Left lung (tissue), 10 donors: ENCODE measurements around the gene ASCC1. TPM values are rescaled to one million over a fixed set of nuclear protein-coding genes. Genes with fewer than 3 reads are reported as not detected.

Experiments used
- ATAC-seq: fragments of 200-7000 bp; cut with Tn5 transposase; one replicate; pipeline ENCODE4 v1.9.1; 2020; ENCODE audit warnings: moderate library complexity
- DNase-seq, 4 donors: peaks; one replicate each; pipeline ENCODE4 v3.0.0-alpha.2; 2013 to 2020
- H3K27ac ChIP-seq, 2 donors: fragments of 200-600 bp; sonication (generic) in 1 of 2; one replicate each; pipeline versions ENCODE4 v1.5.0 to v1.8.0; 2020 to 2021
- H3K27me3 ChIP-seq, 2 donors: fragments of 200-600 bp; sonication (generic) in 1 of 2; one replicate each; pipeline versions ENCODE4 v1.5.0 to v1.8.0; 2020 to 2021
- H3K36me3 ChIP-seq, 2 donors: fragments of 200-600 bp; sonication (generic) in 1 of 2; one replicate each; pipeline versions ENCODE4 v1.5.0 to v1.8.0; 2020 to 2021
- H3K4me1 ChIP-seq, 2 donors: fragments of 200-600 bp; one replicate each; pipeline ENCODE4 v1.8.0; 2021
- H3K4me3 ChIP-seq, 2 donors: fragments of 200-600 bp; sonication (generic) in 1 of 2; one replicate each; pipeline versions ENCODE4 v1.5.0 to v1.8.0; 2020 to 2021; ENCODE audit warnings: mild to moderate bottlenecking in 1 of 2
- H3K9me3 ChIP-seq, 2 donors: fragments of 200-600 bp; sonication (generic) in 1 of 2; one replicate each; pipeline versions ENCODE4 v1.5.0 to v1.8.0; 2020 to 2021
- CTCF ChIP-seq, 2 donors: fragments of 200-600 bp; sonication (generic) in 1 of 2; IDR thresholded peaks; one replicate each; pipeline versions ENCODE4 v1.5.0 to v1.8.0; 2021; ENCODE audit warnings: antibody characterized with exemption in 2 of 2
- intact Hi-C, 2 donors: fragments of 100-400 bp; cut with DNase I; formaldehyde crosslinking; loops; one replicate each; pipeline versions ENCODE4 v1.11.2 to v1.14.2; 2022
- polyA plus RNA-seq, 6 donors: library from polyadenylated mRNA; unstranded; fragments of 120-200 nt; gene quantifications; one replicate each; pipeline ENCODE4 v1.2.1, GENCODE V29; 2013; ENCODE audit not compliant: insufficient read length in 6 of 6
- total RNA-seq, 2 donors: library from RNA; stranded (reverse); fragmentation: NEBNext Ultra II Directional; extraction: Animal tissue kit (Norgen Biotek cat#: 25700); gene quantifications; one replicate each; pipeline ENCODE4 v1.2.1, GENCODE V29; 2021
- donor health status: DM: no; HTN: yes; CAD: no.
- donor health status: DM: no; HTN: no; CAD: no.

The ASCC1 gene
- total and polyA plus RNA-seq, 8 donors: 27.0 to 48.2 (median 37.4) TPM

- Histone ChIP-seq H3K4me1 (peaks cover 15 to 25% of the 10 kb centered on the region in 2 donors), H3K27ac (no peak overlapping the region), H3K9me3 (no peaks in the 10 kb centered on the region), H3K4me3 (no peak overlapping the region), H3K36me3 (peaks cover 0 to 28% of the 10 kb centered on the region in 2 donors), H3K27me3 (peaks cover 17 to 26% of the 10 kb centered on the region in 2 donors)
- ATAC-seq (no peak), DNase-seq (no peak)
- intact Hi-C loops: no loop called here
- TF ChIP-seq CTCF (IDR thresholded peaks at IDR 0.05): no peak
Measured at GRCh38 chr10:72092171-72092924, 123.7 kb downstream of the ASCC1 start.

- ATAC-seq: no peak
- H3K9me3 ChIP-seq: no peaks in the 10 kb centered on the region
- H3K4me1 ChIP-seq: peaks cover 17 to 30% of the 10 kb centered on the region in 2 donors
- no peak overlapping the region for H3K27ac ChIP-seq
- intact Hi-C loops: no loop called here
- TF ChIP-seq CTCF (IDR thresholded peaks at IDR 0.05): no peak
- peaks cover 21 to 43% of the 10 kb centered on the region in 2 donors for H3K27me3 ChIP-seq
- no peak for DNase-seq
- peaks cover 0 to 13% of the 10 kb centered on the region in 2 donors for H3K36me3 ChIP-seq
- H3K4me3 ChIP-seq: no peak overlapping the region
Measured at GRCh38 chr10:72090326-72090725, 125.8 kb downstream of the ASCC1 start.

GRCh38 chr10:72089618-72090017 is 126.5 kb downstream of the ASCC1 start:
- peaks cover 0 to 6% of the 10 kb centered on the region in 2 donors for H3K36me3 ChIP-seq
- no peak for DNase-seq
- intact Hi-C loops: no loop called here
- H3K27ac ChIP-seq: peak overlapping the region in 1 of 2 donors; percentile 55
- ATAC-seq: no peak
- no peak for TF ChIP-seq CTCF (IDR thresholded peaks at IDR 0.05)
- no peak overlapping the region for H3K4me3 ChIP-seq
- H3K27me3 ChIP-seq: peaks cover 21 to 43% of the 10 kb centered on the region in 2 donors
- peaks cover 17 to 30% of the 10 kb centered on the region in 2 donors for H3K4me1 ChIP-seq
- no peaks in the 10 kb centered on the region for H3K9me3 ChIP-seq

GRCh38 chr10:72088889-72089575 is 127.0 kb downstream of the ASCC1 start:
- H3K9me3 ChIP-seq: no peaks in the 10 kb centered on the region
- peak overlapping the region in 1 of 2 donors; percentile 49 for H3K4me3 ChIP-seq
- peaks cover 0 to 6% of the 10 kb centered on the region in 2 donors for H3K36me3 ChIP-seq
- TF ChIP-seq CTCF (IDR thresholded peaks at IDR 0.05): no peak
- peaks cover 21 to 43% of the 10 kb centered on the region in 2 donors for H3K27me3 ChIP-seq
- peak; percentile 40 for ATAC-seq
- intact Hi-C loops: no loop called here
- peaks cover 17 to 30% of the 10 kb centered on the region in 2 donors for H3K4me1 ChIP-seq
- peak in 1 of 4 donors; percentile 61 for DNase-seq
- H3K27ac ChIP-seq: peak overlapping the region; percentile 55 to 59
